Measurements from ENCODE around the gene RPL36.

- no peak for TF ChIP-seq CTCF (IDR thresholded peaks at IDR 0.05 in 2 of 3, conservative IDR thresholded peaks at IDR 0.05 in 1 of 3; ENCODE audit: borderline replicate concordance in 1 of 3, insufficient read depth in 1 of 3, low read depth in 2 of 3, low read length in 2 of 3)
- no peak for TF ChIP-seq JUND (IDR thresholded peaks at IDR 0.05)
- no peak for TF ChIP-seq POLR2A (IDR thresholded peaks at IDR 0.05; ENCODE audit: borderline replicate concordance, extremely low read depth, insufficient read depth, insufficient read length)
- TF ChIP-seq ZNF274 (IDR thresholded peaks at IDR 0.05; ENCODE audit: low read depth, low read length) = no peak
- no peak for TF ChIP-seq EZH2phosphoT487 (IDR thresholded peaks at IDR 0.05; ENCODE audit: borderline replicate concordance)
- TF ChIP-seq POLR2AphosphoS5 (IDR thresholded peaks at IDR 0.05; ENCODE audit: low read depth, low read length) = no peak
- no peak for TF ChIP-seq ELF1 (IDR thresholded peaks at IDR 0.05; ENCODE audit: borderline replicate concordance, low read depth)
- no peak for TF ChIP-seq RAD21 (IDR thresholded peaks at IDR 0.05; ENCODE audit: low read depth)
- no peak for TF ChIP-seq MAX (IDR thresholded peaks at IDR 0.05)
- no peak for TF ChIP-seq YY1 (IDR thresholded peaks at IDR 0.05; ENCODE audit: extremely low read depth, insufficient replicate concordance, low read depth, low read length)
- no peak for TF ChIP-seq ZBTB33 (IDR thresholded peaks at IDR 0.05; ENCODE audit: extremely low read depth, insufficient replicate concordance, low read length)
- no peak for TF ChIP-seq TCF7L2 (IDR thresholded peaks at IDR 0.05; ENCODE audit: borderline replicate concordance, extremely low read depth, insufficient read depth, insufficient read length)
Observed at GRCh38 chr19:5641171-5641570, 48.9 kb upstream of the RPL36 start.

Data from HCT116 (cell line).